ENCODE data around the gene DAPK3.

DNA sequence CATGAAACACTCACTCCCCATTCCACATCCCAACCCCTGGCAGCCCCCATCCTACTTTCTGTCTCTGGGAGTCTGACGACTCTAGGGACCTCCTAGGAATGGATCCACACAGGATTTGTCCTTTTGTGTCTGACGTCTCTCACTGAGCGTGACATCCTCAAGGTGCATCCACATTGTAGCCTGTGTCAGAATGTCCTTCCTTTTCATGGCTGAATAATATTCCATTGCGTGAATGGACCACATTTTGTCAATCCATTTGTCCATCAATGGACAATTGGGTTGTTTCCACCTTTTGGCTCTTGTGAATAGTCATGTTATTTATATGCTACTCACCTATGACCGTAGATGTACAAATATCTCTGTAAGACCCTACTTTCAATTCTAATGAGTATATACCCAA is 54.9 kb downstream of the DAPK3 start:
- TF ChIP-seq, protein P1, sequence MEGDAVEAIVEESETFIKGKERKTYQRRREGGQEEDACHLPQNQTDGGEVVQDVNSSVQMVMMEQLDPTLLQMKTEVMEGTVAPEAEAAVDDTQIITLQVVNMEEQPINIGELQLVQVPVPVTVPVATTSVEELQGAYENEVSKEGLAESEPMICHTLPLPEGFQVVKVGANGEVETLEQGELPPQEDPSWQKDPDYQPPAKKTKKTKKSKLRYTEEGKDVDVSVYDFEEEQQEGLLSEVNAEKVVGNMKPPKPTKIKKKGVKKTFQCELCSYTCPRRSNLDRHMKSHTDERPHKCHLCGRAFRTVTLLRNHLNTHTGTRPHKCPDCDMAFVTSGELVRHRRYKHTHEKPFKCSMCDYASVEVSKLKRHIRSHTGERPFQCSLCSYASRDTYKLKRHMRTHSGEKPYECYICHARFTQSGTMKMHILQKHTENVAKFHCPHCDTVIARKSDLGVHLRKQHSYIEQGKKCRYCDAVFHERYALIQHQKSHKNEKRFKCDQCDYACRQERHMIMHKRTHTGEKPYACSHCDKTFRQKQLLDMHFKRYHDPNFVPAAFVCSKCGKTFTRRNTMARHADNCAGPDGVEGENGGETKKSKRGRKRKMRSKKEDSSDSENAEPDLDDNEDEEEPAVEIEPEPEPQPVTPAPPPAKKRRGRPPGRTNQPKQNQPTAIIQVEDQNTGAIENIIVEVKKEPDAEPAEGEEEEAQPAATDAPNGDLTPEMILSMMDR (IDR thresholded peaks at IDR 0.05; ENCODE audit: poor library complexity): no peak
- TF ChIP-seq EZH2 (IDR thresholded peaks at IDR 0.05; ENCODE audit: borderline replicate concordance): no peak
- no peak for TF ChIP-seq EZH2phosphoT487 (IDR thresholded peaks at IDR 0.05; ENCODE audit: low read depth, severe bottlenecking, unreplicated experiment)

Measured in hepatocyte (in vitro differentiated cells).